Panc1 (cell line): Measurements from ENCODE around the gene COL10A1.

Source experiments
- CTCF ChIP-seq: fragments of 450-650 bp; IDR thresholded peaks from 2 replicates; pipeline ENCODE4 v1.5.1; 2017; ENCODE audit warnings: mild to moderate bottlenecking
- POLR2AphosphoS5 ChIP-seq: IDR thresholded peaks from 2 replicates; pipeline ENCODE4 v1.6.1; 2012; ENCODE audit warnings: mild to moderate bottlenecking, low read depth, low read length, moderate library complexity
- REST ChIP-seq, 2 experiments: IDR thresholded peaks; 2 replicates each; pipeline ENCODE4 v1.6.1; 2011 to 2012; ENCODE audit warnings: low read depth in 2 of 2, control low read depth in 1 of 2, low read length in 1 of 2, mild to moderate bottlenecking in 1 of 2, moderate library complexity in 1 of 2; ENCODE audit not compliant: insufficient read depth in 1 of 2
- SIN3A ChIP-seq: IDR thresholded peaks from 2 replicates; pipeline ENCODE4 v1.6.1; 2012; ENCODE audit warnings: low read depth, mild to moderate bottlenecking, low read length, moderate library complexity, borderline replicate concordance; ENCODE audit not compliant: insufficient read depth

DNA sequence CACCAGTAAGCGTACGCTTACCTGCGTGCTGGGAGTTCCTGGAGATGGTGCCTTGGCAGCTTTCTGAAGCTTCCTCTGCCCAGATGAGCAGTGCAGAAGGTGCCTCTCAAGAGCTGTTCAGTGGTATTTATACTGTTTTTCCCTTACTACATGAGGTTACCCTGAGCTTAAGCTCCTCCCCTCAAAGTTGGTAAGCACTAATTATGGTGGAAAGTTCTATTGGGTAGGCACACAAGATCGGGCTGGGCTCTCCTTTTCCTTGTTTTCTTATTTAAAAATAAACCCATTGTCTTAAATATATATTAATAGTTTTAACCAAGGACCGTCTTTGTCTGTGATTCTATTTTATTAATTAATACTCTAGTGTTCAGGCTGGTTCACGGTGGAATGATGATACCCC, at the start of gene COL10A1:
- TF ChIP-seq POLR2AphosphoS5 (no peak), REST (IDR thresholded peaks at IDR 0.05; ENCODE audit: insufficient read depth in 1 of 2, low read depth in 2 of 2, low read length in 1 of 2) (no peak), CTCF (no peak), SIN3A (no peak)
